MM.1S (cell line): ENCODE measurements around the gene KCNIP4.

Experiments
- EZH2 ChIP-seq: fragments of 300-600 bp; sonication (generic); optimal IDR thresholded peaks from 2 replicates; pipeline ENCODE3; 2017; ENCODE audit warnings: low read depth, mild to moderate bottlenecking, antibody characterized with exemption, low read length, mixed read lengths
- TF ChIP-seq, protein P1 (sequence below): fragments of 300-600 bp; sonication (generic); IDR thresholded peaks from 2 replicates; pipeline ENCODE4 v1.5.1; 2016; ENCODE audit warnings: antibody characterized with exemption, low read length, mixed read lengths

GRCh38 chr4:21067351-21067750 lies 881.2 kb downstream of the KCNIP4 start:
- TF ChIP-seq EZH2: no peak
- TF ChIP-seq, protein P1, sequence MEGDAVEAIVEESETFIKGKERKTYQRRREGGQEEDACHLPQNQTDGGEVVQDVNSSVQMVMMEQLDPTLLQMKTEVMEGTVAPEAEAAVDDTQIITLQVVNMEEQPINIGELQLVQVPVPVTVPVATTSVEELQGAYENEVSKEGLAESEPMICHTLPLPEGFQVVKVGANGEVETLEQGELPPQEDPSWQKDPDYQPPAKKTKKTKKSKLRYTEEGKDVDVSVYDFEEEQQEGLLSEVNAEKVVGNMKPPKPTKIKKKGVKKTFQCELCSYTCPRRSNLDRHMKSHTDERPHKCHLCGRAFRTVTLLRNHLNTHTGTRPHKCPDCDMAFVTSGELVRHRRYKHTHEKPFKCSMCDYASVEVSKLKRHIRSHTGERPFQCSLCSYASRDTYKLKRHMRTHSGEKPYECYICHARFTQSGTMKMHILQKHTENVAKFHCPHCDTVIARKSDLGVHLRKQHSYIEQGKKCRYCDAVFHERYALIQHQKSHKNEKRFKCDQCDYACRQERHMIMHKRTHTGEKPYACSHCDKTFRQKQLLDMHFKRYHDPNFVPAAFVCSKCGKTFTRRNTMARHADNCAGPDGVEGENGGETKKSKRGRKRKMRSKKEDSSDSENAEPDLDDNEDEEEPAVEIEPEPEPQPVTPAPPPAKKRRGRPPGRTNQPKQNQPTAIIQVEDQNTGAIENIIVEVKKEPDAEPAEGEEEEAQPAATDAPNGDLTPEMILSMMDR: no peak
